AG08396 (cell line): ENCODE measurements around the gene AHNAK2.

ENCODE experiments used
- DNase-seq: peaks from one replicate; pipeline ENCODE4 v3.0.0; 2012; ENCODE audit warnings: low spot score, mixed read lengths

AHNAK2 gene

GRCh38 chr14:104973385-104974145, 4.6 kb downstream of the AHNAK2 start:
- DNase-seq: peak; percentile 56

- DNase-seq: peak; percentile 95
Measured at GRCh38 chr14:104973135-104973384, 5.1 kb downstream of the AHNAK2 start.

DNA sequence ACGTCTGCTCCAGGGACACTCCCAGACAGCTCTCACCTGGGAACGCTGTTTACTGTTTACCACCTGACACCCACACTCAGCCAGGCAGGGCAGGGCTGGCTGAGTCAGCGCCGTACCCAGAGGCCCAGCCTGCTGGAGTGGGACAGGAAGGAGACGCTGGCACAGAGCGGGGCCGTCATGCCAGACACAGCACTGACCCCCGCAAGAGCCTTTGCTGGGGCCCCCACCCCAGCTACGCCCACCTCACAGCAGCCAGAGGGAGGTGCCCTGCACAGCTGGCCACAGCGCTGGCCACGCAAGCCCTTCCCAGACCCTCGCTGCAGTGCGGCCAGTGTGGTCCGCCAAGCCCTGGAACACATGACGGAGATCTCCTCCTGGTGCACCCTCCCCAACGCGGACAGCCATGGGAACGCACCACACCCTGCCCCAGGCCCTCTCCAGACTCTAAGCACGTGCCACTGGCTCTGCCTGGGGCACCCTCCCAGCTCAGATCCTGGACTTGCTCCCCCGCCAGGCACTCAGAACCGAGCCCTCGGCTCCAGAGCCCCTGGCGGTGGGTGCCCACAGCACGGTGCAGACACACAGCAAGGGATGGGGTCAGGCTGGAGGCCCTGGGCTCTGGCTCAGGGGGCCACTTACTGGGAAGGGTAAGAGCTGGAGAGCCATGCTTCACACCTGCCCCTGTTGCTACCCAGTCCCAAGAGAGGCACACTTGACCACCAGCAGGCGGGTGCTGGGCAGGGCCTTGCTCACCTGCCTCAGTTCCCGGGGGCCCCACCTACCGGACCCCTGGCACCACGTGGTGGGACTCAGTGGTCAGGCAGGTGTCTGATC, 5.7 kb downstream of the AHNAK2 start:
- DNase-seq: no peak

GRCh38 chr14:104971447-104972240, 6.5 kb downstream of the AHNAK2 start:
- DNase-seq: no peak

- peak; percentile 71 for DNase-seq
Measured at GRCh38 chr14:104970231-104971068, 7.7 kb downstream of the AHNAK2 start.

- no peak for DNase-seq
Measured at GRCh38 chr14:104969741-104970230, 8.4 kb downstream of the AHNAK2 start.

DNA sequence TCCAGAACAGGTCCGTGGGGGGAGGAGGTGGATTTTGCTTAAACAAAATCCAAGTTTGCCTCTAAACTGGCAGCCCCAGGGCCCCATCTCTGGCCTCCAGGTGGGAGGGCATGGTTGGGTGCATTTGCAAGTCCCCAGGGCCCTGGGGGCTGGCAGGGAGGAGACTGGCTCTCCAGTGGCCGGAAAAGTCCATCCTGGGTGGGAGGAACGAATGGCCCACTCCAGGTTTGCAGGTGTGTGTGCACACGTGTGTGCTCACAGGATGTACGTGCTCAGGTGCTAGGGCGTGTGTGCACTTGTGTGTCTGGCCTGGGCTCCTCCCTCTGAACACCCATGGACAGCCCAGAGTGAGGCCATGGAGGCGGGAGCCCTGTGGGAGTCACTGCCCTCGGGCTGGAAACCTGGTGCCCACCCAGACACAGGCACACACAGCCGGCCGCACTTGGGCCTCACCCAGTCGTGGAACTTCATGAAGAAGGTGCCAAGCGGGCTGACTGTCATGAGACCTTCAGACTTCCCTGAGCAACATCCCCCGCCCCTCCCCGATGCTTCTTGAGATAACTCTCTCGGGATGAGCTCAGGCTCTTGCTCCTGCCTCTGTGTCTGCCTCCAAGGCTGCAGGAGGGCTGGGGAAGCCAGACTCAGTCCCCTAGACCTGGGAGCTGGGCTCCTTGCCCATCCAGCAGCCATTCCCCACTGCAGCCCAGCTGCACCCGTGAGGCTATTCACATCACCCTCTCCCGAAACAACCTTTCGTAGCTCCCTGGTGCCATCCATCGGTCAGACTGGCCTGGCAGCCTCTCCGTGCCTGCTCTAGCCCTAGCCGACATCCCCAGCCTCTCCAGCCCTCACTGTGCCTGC, 9.4 kb downstream of the AHNAK2 start:
- DNase-seq: no peak

GRCh38 chr14:104968153-104968527, 10.0 kb downstream of the AHNAK2 start:
- DNase-seq: peak; percentile 73

DNA sequence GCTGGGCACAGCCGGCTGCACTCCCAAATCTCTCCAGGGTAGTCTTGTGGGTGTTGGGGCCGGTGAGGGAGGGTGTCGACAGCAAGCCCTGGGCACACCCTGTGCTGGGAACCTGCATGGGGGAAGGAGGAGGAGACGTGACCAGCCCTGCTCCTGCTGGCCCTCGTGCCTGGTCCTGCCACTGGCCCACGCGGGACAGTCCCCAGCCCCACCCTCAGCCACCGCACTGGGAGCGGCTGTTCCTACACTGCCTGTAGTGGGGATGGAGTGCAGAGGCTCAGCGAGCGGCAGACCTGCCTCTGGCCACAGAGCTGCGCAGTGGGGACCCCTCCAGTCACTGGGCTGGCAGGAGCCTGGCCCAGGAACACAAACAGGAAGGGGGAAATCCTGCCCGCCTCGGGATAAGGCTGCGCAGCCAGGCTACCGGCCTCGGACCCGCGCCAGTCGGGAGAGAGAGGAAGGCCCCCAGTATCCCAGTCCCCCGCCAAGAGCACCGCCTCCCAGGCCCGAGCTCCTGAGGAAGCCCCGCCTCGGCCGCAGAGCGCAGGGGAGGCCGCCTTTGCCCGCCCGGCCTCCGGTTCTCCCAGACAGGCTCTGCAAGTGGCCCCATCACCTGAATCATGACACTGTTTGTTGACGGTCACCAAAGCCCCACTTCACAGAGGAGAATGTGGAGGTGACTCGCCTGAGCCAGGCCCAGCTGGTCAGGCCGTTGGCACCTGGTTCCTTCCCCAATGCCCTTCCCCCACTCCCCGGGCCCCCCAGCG, 10.6 kb downstream of the AHNAK2 start:
- DNase-seq: peak; percentile 58

DNA sequence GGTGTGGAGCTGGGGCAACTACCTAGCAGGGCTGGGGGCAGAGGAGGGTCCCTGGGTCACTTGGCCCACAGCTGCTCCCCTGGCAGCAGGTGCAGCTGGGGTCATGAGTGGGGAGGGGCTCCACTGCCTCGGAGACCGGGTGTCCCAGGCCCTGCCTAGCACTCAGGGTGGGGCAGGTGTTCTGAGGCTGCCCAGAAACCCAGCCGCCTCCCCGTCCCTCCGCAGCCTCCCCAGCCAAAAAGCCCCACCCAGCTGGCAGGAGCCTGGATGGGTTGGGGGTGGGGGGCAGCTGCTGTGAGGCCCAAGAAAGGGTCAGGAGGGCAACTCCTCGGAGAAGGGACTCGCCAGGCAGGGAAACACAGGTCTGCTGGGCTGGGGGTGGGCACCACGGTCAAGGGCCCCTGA, 11.2 kb downstream of the AHNAK2 start:
- no peak for DNase-seq

GRCh38 chr14:104966261-104966865, 11.8 kb downstream of the AHNAK2 start:
- DNase-seq: no peak

DNA sequence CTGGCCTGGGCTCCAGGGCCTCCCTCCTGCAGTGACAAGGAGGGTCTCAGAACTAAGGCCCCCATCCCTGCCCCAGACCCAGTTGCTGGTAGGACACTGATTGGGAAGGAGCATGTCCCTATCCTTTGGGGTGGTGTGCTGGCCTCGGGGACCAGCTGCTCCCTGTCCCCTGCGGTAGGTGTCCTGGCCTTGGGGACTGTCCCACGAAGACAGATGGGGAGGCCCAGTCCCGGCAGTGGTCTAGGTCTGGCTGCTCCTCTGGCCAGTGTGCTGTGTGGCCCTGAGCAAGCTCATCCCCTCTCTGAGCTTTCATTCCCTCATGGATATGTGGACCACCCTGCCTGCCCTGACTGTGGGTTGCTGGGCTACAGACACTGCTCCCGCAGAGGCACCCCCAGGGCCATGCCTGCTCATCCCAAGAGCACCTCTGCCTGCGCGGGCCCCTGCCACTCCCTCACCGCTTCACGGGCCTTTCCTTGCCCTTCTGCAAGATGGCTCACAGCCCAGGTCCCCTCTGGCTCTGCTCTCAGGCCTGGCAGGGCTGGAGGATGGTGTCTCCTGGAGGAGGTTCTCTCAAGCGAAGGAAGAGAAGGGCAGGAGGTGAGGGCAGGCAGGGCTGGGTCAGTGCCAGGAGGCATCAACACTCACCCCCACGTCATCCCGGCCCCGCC, 12.5 kb downstream of the AHNAK2 start:
- no peak for DNase-seq

- DNase-seq: no peak
Measured at GRCh38 chr14:104964546-104964945, 13.6 kb downstream of the AHNAK2 start.

GRCh38 chr14:104957146-104958113, 20.7 kb downstream of the AHNAK2 start:
- peak; percentile 14 for DNase-seq

GRCh38 chr14:104956290-104956890, 21.8 kb downstream of the AHNAK2 start:
- no peak for DNase-seq

DNA sequence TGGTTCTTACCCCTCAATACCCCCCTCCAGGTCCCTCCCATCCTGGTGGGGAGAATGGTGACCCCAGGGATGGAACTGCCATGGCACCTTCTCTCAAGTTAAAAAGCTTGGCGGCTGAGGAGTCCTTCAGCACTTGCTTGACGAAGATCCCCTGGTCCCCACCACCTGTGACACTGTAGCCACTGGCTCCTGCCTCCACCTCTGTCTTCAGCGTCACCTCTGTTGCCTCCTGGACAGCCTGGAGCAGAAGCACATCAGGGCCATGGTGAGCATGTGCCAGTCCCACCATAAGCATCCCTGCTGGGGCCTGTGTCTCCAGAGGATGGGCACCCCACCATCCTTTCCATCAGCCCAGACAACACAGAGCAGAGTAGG, 22.8 kb downstream of the AHNAK2 start:
- no peak for DNase-seq

GRCh38 chr14:104954746-104955395, 23.3 kb downstream of the AHNAK2 start:
- DNase-seq: peak; percentile 3
